OCI-LY1 (cell line): ENCODE measurements around the gene TRIM13.

Source experiments
- H2AFZ ChIP-seq: fragments of 200-600 bp; sonication (generic), shearing (Covaris generic); 2 replicates; pipeline ENCODE4 v1.6.0; 2014; ENCODE audit warnings: antibody characterized with exemption, mild to moderate bottlenecking, low read length
- H3F3A ChIP-seq: fragments of 200-600 bp; sonication (generic), shearing (Covaris generic); 2 replicates; pipeline ENCODE4 v1.6.0; 2014; ENCODE audit warnings: mild to moderate bottlenecking, antibody characterized with exemption, low read length, moderate library complexity; ENCODE audit not compliant: insufficient read depth
- H3K27ac ChIP-seq: fragments of 200-600 bp; sonication (generic); 2 replicates; pipeline ENCODE4 v1.5.1; 2014; ENCODE audit warnings: low read length, mixed run types, mild to moderate bottlenecking, low read depth; ENCODE audit not compliant: poor library complexity, severe bottlenecking
- H3K27me3 ChIP-seq: fragments of 200-600 bp; sonication (generic); 2 replicates; pipeline ENCODE4 v1.6.0; 2014; ENCODE audit warnings: antibody characterized with exemption, mild to moderate bottlenecking, low read length, moderate library complexity; ENCODE audit not compliant: insufficient read depth
- H3K36me3 ChIP-seq: fragments of 200-600 bp; sonication (generic); 2 replicates; pipeline ENCODE4 v1.6.1; 2014; ENCODE audit warnings: mild to moderate bottlenecking, antibody characterized with exemption, low read length, moderate library complexity, mixed read lengths; ENCODE audit not compliant: insufficient read depth
- H3K4me1 ChIP-seq: fragments of 200-600 bp; sonication (generic); 2 replicates; pipeline ENCODE4 v1.5.1; 2014; ENCODE audit warnings: mild to moderate bottlenecking, low read length, moderate library complexity; ENCODE audit not compliant: insufficient read depth, severe bottlenecking
- H3K4me2 ChIP-seq: fragments of 200-600 bp; sonication (generic), shearing (Covaris generic); 2 replicates; pipeline ENCODE4 v1.6.1; 2014; ENCODE audit warnings: low read length
- H3K4me3 ChIP-seq: fragments of 200-600 bp; sonication (generic); 2 replicates; pipeline ENCODE4 v1.5.1; 2014; ENCODE audit warnings: low read length, low read depth, mild to moderate bottlenecking, mixed read lengths; ENCODE audit not compliant: poor library complexity, severe bottlenecking
- H3K79me2 ChIP-seq: fragments of 200-600 bp; shearing (Covaris generic); 2 replicates; pipeline ENCODE4 v1.6.1; 2016; ENCODE audit warnings: mixed run types, low read length, mixed read lengths; ENCODE audit not compliant: insufficient read depth
- H3K9ac ChIP-seq: fragments of 200-600 bp; sonication (generic), shearing (Covaris generic); 2 replicates; pipeline ENCODE4 v1.6.1; 2014; ENCODE audit warnings: mild to moderate bottlenecking, low read length, mixed read lengths
- H3K9me2 ChIP-seq: fragments of 200-600 bp; sonication (generic), shearing (Covaris generic); 2 replicates; pipeline ENCODE4 v1.6.1; 2014; ENCODE audit warnings: low read depth, mild to moderate bottlenecking, low read length, mixed read lengths
- H3K9me3 ChIP-seq: fragments of 200-600 bp; shearing (Covaris generic); 2 replicates; pipeline ENCODE4 v1.6.1; 2014; ENCODE audit warnings: low read length, mixed read lengths
- H4K20me1 ChIP-seq: fragments of 200-600 bp; sonication (generic), shearing (Covaris generic); 2 replicates; pipeline ENCODE4 v1.6.0; 2016; ENCODE audit warnings: mild to moderate bottlenecking, low read length; ENCODE audit not compliant: insufficient read depth
- EZH2 ChIP-seq: fragments of 200-600 bp; sonication (generic), shearing (Covaris generic); IDR thresholded peaks from 2 replicates; pipeline ENCODE4 v1.8.0; 2017; ENCODE audit warnings: borderline replicate concordance, mixed run types, mild to moderate bottlenecking, antibody characterized with exemption, low read length, moderate library complexity, mixed read lengths
- TF ChIP-seq, protein P1 (sequence below): fragments of 200-600 bp; sonication (generic), shearing (Covaris generic); IDR thresholded peaks from 2 replicates; pipeline ENCODE4 v1.5.1; 2017; ENCODE audit warnings: mild to moderate bottlenecking, antibody characterized with exemption, low read length, moderate library complexity, mixed read lengths

The TRIM13 gene

GRCh38 chr13:50012396-50013169 lies 15.7 kb downstream of the TRIM13 start:
- no peaks in the 10 kb centered on the region for H3K79me2 ChIP-seq
- peaks cover 92% of the 10 kb centered on the region for H3K36me3 ChIP-seq
- no peaks in the 10 kb centered on the region for H3K4me1 ChIP-seq
- H3F3A ChIP-seq, result no peaks in the 10 kb centered on the region; the same call in none of the 2 replicates
- TF ChIP-seq, protein P1, sequence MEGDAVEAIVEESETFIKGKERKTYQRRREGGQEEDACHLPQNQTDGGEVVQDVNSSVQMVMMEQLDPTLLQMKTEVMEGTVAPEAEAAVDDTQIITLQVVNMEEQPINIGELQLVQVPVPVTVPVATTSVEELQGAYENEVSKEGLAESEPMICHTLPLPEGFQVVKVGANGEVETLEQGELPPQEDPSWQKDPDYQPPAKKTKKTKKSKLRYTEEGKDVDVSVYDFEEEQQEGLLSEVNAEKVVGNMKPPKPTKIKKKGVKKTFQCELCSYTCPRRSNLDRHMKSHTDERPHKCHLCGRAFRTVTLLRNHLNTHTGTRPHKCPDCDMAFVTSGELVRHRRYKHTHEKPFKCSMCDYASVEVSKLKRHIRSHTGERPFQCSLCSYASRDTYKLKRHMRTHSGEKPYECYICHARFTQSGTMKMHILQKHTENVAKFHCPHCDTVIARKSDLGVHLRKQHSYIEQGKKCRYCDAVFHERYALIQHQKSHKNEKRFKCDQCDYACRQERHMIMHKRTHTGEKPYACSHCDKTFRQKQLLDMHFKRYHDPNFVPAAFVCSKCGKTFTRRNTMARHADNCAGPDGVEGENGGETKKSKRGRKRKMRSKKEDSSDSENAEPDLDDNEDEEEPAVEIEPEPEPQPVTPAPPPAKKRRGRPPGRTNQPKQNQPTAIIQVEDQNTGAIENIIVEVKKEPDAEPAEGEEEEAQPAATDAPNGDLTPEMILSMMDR, result no peak
- no peak for TF ChIP-seq EZH2
- no peaks in the 10 kb centered on the region for H3K9me3 ChIP-seq
- H3K4me2 ChIP-seq, result no peak overlapping the region
- no peaks in the 10 kb centered on the region for H4K20me1 ChIP-seq
- H3K27ac ChIP-seq, result no peak overlapping the region
- no peaks in the 10 kb centered on the region for H3K27me3 ChIP-seq
- no peak overlapping the region for H3K9ac ChIP-seq
- no peak overlapping the region for H3K4me3 ChIP-seq
- H3K9me2 ChIP-seq, result no peaks in the 10 kb centered on the region
- no peak overlapping the region for H2AFZ ChIP-seq

DNA sequence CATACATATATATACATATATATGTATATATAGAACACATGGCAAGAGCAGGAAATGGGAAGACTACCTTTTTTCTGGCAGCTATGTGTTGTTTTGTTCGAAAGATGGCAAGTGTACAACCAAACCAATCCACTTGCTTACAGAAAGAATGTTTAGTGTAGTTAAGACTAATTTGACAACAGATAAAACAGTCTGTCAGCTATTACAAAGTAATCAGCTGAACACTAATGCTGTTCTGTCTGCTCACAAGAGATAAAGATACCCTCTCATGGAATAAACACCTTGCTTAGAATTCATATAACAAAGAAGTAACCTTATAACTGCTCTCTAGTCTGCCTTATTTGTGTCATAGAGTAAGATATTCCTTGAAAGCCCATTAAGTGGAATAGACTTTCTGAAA lies 17.5 kb downstream of the TRIM13 start:
- Histone ChIP-seq H3F3A (no peaks in the 10 kb centered on the region; the same call in none of the 2 replicates), H2AFZ (no peak overlapping the region), H3K4me2 (no peak overlapping the region), H3K27me3 (no peaks in the 10 kb centered on the region), H3K36me3 (peaks cover 93% of the 10 kb centered on the region), H3K9me3 (no peaks in the 10 kb centered on the region), H3K9ac (no peak overlapping the region), H3K4me3 (no peak overlapping the region), H3K27ac (no peak overlapping the region), H3K4me1 (no peaks in the 10 kb centered on the region), H4K20me1 (no peaks in the 10 kb centered on the region), H3K79me2 (no peaks in the 10 kb centered on the region), H3K9me2 (no peaks in the 10 kb centered on the region)
- TF ChIP-seq EZH2, result no peak
- TF ChIP-seq, protein P1, result no peak

- Histone ChIP-seq H3K9ac (no peak within 1 kb of the TSS), H3K4me2 (no peak within 1 kb of the TSS), H3K27me3 (no peaks in the 10 kb centered on the region), H4K20me1 (no peaks in the 10 kb centered on the region), H3K9me3 (no peaks in the 10 kb centered on the region), H3K79me2 (no peaks in the 10 kb centered on the region), H3F3A (no peaks in the 10 kb centered on the region; the same call in none of the 2 replicates), H3K4me1 (no peaks in the 10 kb centered on the region), H3K27ac (no peak within 1 kb of the TSS), H2AFZ (no peak within 1 kb of the TSS), H3K36me3 (peaks cover 93% of the 10 kb centered on the region), H3K9me2 (no peaks in the 10 kb centered on the region), H3K4me3 (no peak within 1 kb of the TSS)
- TF ChIP-seq EZH2, result no peak
- TF ChIP-seq, protein P1, result no peak
These were observed 18.4 kb downstream of the TRIM13 start, which contains the start of gene KCNRG for GRCh38 chr13:50015258-50015657. Gene KCNRG (plus strand): TSS chr13:50015444. CDS start chr13:50015494, 50 bp downstream.
